ENCODE data around the gene PLPP3. TPM values are rescaled to one million over a fixed set of nuclear protein-coding genes. Genes with fewer than 3 reads are reported as not detected.

PLPP3 gene
- total RNA-seq, 2 experiments from 2014 or later = not detected

- Histone ChIP-seq H3K9me3 (ENCODE audit: control insufficient read depth in 1 of 2, insufficient read depth in 1 of 2, low read length in 2 of 2) (no peaks in the 10 kb centered on the region), H3K4me3 (ENCODE audit: low read length) (no peak overlapping the region), H3K36me3 (ENCODE audit: insufficient read depth, low read length) (no peaks in the 10 kb centered on the region), H3K27ac (ENCODE audit: low read depth in 1 of 2, low read length in 2 of 2) (no peak overlapping the region), H3K4me1 (ENCODE audit: insufficient read depth, low read length) (no peaks in the 10 kb centered on the region), H3K27me3 (ENCODE audit: control insufficient read depth in 1 of 2, insufficient read depth in 2 of 2, low read length in 2 of 2) (peaks cover 0 to 4% of the 10 kb centered on the region in 2 experiments)
- Mint-ChIP-seq H3K27ac (no peak overlapping the region), H3K36me3 (ENCODE audit: low read depth) (no peaks in the 10 kb centered on the region), H3K4me1 (ENCODE audit: low read depth) (no peaks in the 10 kb centered on the region), H3K9me3 (no peaks in the 10 kb centered on the region), H3K4me3 (no peak overlapping the region), H3K27me3 (peaks cover 5% of the 10 kb centered on the region)
- TF ChIP-seq CTCF (IDR thresholded peaks at IDR 0.05) = no peak
- POLR2A ChIA-PET = no interaction called here
- intact Hi-C loops (cut with DNase I, micrococcal nuclease) = no loop called here
- DNase-seq (no peak), ATAC-seq (ENCODE audit: poor library complexity) (no peak)
- CTCF ChIA-PET = no interaction called here
Measured at GRCh38 chr1:56448529-56449300, 130.6 kb downstream of the PLPP3 start.

GRCh38 chr1:56447823-56448222, 131.5 kb downstream of the PLPP3 start:
- ATAC-seq (ENCODE audit: poor library complexity) = no peak
- CTCF ChIA-PET = no interaction called here
- no peak for DNase-seq
- intact Hi-C loops (cut with DNase I, micrococcal nuclease) = no loop called here
- H3K36me3 ChIP-seq (ENCODE audit: insufficient read depth, low read length) = no peaks in the 10 kb centered on the region
- H3K4me3 Mint-ChIP-seq = no peak overlapping the region
- H3K27ac ChIP-seq (ENCODE audit: low read depth in 1 of 2, low read length in 2 of 2) = no peak overlapping the region
- no peaks in the 10 kb centered on the region for H3K4me1 Mint-ChIP-seq (ENCODE audit: low read depth)
- H3K9me3 Mint-ChIP-seq = no peaks in the 10 kb centered on the region
- H3K27me3 Mint-ChIP-seq = peaks cover 5% of the 10 kb centered on the region
- H3K4me3 ChIP-seq (ENCODE audit: low read length) = no peak overlapping the region
- no peak for TF ChIP-seq CTCF (IDR thresholded peaks at IDR 0.05)
- H3K36me3 Mint-ChIP-seq (ENCODE audit: low read depth) = no peaks in the 10 kb centered on the region
- peaks cover 0 to 4% of the 10 kb centered on the region in 2 experiments for H3K27me3 ChIP-seq (ENCODE audit: control insufficient read depth in 1 of 2, insufficient read depth in 2 of 2, low read length in 2 of 2)
- H3K4me1 ChIP-seq (ENCODE audit: insufficient read depth, low read length) = no peaks in the 10 kb centered on the region
- H3K9me3 ChIP-seq (ENCODE audit: control insufficient read depth in 1 of 2, insufficient read depth in 1 of 2, low read length in 2 of 2) = no peaks in the 10 kb centered on the region
- POLR2A ChIA-PET = no interaction called here
- no peak overlapping the region for H3K27ac Mint-ChIP-seq

- ATAC-seq (ENCODE audit: poor library complexity) = no peak
- TF ChIP-seq CTCF (IDR thresholded peaks at IDR 0.05) = no peak
- no peak overlapping the region for H3K27ac ChIP-seq (ENCODE audit: low read depth in 1 of 2, low read length in 2 of 2)
- H3K27me3 Mint-ChIP-seq = peaks cover 5% of the 10 kb centered on the region
- POLR2A ChIA-PET = no interaction called here
- H3K4me3 ChIP-seq (ENCODE audit: low read length) = no peak overlapping the region
- CTCF ChIA-PET = no interaction called here
- no peaks in the 10 kb centered on the region for H3K4me1 Mint-ChIP-seq (ENCODE audit: low read depth)
- no peaks in the 10 kb centered on the region for H3K9me3 Mint-ChIP-seq
- H3K36me3 Mint-ChIP-seq (ENCODE audit: low read depth) = no peaks in the 10 kb centered on the region
- no peaks in the 10 kb centered on the region for H3K4me1 ChIP-seq (ENCODE audit: insufficient read depth, low read length)
- H3K36me3 ChIP-seq (ENCODE audit: insufficient read depth, low read length) = no peaks in the 10 kb centered on the region
- intact Hi-C loops (cut with DNase I, micrococcal nuclease) = no loop called here
- no peak for DNase-seq
- no peak overlapping the region for H3K4me3 Mint-ChIP-seq
- H3K27me3 ChIP-seq (ENCODE audit: control insufficient read depth in 1 of 2, insufficient read depth in 2 of 2, low read length in 2 of 2) = no peaks in the 10 kb centered on the region
- H3K9me3 ChIP-seq (ENCODE audit: control insufficient read depth in 1 of 2, insufficient read depth in 1 of 2, low read length in 2 of 2) = peaks cover 0 to 4% of the 10 kb centered on the region in 2 experiments
- no peak overlapping the region for H3K27ac Mint-ChIP-seq
Measured at GRCh38 chr1:56446531-56447098, 132.7 kb downstream of the PLPP3 start.
